ENCODE results near the gene TERT. TPM values are rescaled to one million over a fixed set of nuclear protein-coding genes. Genes with fewer than 3 reads are reported as not detected.

The TERT gene
- total RNA-seq, 2 donors from 2014 or later, result not detected

GRCh38 chr5:1265461-1266455 is 29.1 kb downstream of the TERT start:
- intact Hi-C loops (cut with DNase I), result no loop called here
- Histone ChIP-seq H3K27me3 (no peaks in the 10 kb centered on the region), H3K36me3 (replicated peaks in 1 of 2; ENCODE audit: insufficient read depth in 1 of 2, low read depth in 2 of 2) (no peaks in the 10 kb centered on the region), H3K4me1 (no peaks in the 10 kb centered on the region), H3K4me3 (no peak overlapping the region), H3K27ac (no peak overlapping the region), H3K9me3 (no peaks in the 10 kb centered on the region)
- TF ChIP-seq CTCF (IDR thresholded peaks at IDR 0.05) (no peak), POLR2A (IDR thresholded peaks at IDR 0.05) (no peak)
- 77 to 79% methylated on average over 17 to 29 of the region's 40 CpGs for WGBS, 2 donors
- ATAC-seq (no peak), DNase-seq (no peak)

GRCh38 chr5:1265026-1265425 is 29.8 kb downstream of the TERT start:
- Histone ChIP-seq H3K27me3 (no peaks in the 10 kb centered on the region), H3K36me3 (replicated peaks in 1 of 2; ENCODE audit: insufficient read depth in 1 of 2, low read depth in 2 of 2) (no peaks in the 10 kb centered on the region), H3K4me1 (no peaks in the 10 kb centered on the region), H3K27ac (no peak overlapping the region), H3K9me3 (no peaks in the 10 kb centered on the region), H3K4me3 (no peak overlapping the region)
- DNase-seq (no peak), ATAC-seq (no peak)
- intact Hi-C loops (cut with DNase I), result no loop called here
- no peak for TF ChIP-seq CTCF (IDR thresholded peaks at IDR 0.05)
- no peak for TF ChIP-seq POLR2A (IDR thresholded peaks at IDR 0.05)
- 67 to 75% methylated on average over 9 to 15 of the region's 15 CpGs for WGBS, 2 donors

GRCh38 chr5:1264211-1264610 is 30.7 kb downstream of the TERT start:
- Histone ChIP-seq H3K9me3 (no peaks in the 10 kb centered on the region), H3K4me3 (no peak overlapping the region), H3K27ac (no peak overlapping the region), H3K27me3 (no peaks in the 10 kb centered on the region), H3K36me3 (replicated peaks in 1 of 2; ENCODE audit: insufficient read depth in 1 of 2, low read depth in 2 of 2) (no peaks in the 10 kb centered on the region), H3K4me1 (no peaks in the 10 kb centered on the region)
- TF ChIP-seq POLR2A (IDR thresholded peaks at IDR 0.05) (no peak), CTCF (IDR thresholded peaks at IDR 0.05) (no peak)
- no peak for ATAC-seq
- WGBS, 2 donors, result 88% methylated on average over 18 of the region's 18 CpGs; no CpG with 5 or more reads in 1 of the 2 donors
- no peak for DNase-seq
- intact Hi-C loops (cut with DNase I), result no loop called here

GRCh38 chr5:1262381-1262780 is 32.5 kb downstream of the TERT start:
- DNase-seq, result no peak
- intact Hi-C loops (cut with DNase I), result no loop called here
- Histone ChIP-seq H3K27me3 (no peaks in the 10 kb centered on the region), H3K27ac (no peak overlapping the region), H3K9me3 (no peaks in the 10 kb centered on the region), H3K4me1 (no peaks in the 10 kb centered on the region), H3K36me3 (replicated peaks in 1 of 2; ENCODE audit: insufficient read depth in 1 of 2, low read depth in 2 of 2) (no peaks in the 10 kb centered on the region), H3K4me3 (no peak overlapping the region)
- WGBS, 2 donors, result 75 to 83% methylated on average over 1 of the region's 1 CpG
- ATAC-seq, result no peak
- TF ChIP-seq CTCF (IDR thresholded peaks at IDR 0.05) (no peak), POLR2A (IDR thresholded peaks at IDR 0.05) (no peak)

All from body of pancreas (tissue), 4 donors.